ENCODE measurements around the gene A3GALT2. TPM values are rescaled to one million over a fixed set of nuclear protein-coding genes. Genes with fewer than 3 reads are reported as not detected.

A3GALT2 gene
- total RNA-seq, 4 donors from 2014 or later = 0.89 TPM; not detected in 3

- Histone ChIP-seq H3K9me3 (no peaks in the 10 kb centered on the region), H3K36me3 (peaks cover 0 to 2% of the 10 kb centered on the region in 2 donors), H3K27ac (no peak overlapping the region), H3K4me1 (peaks cover 14% of the 10 kb centered on the region in 2 donors), H3K27me3 (no peaks in the 10 kb centered on the region), H3K4me3 (replicated peaks in 1 of 3) (no peak overlapping the region)
- DNase-seq = no peak
- 44 to 59% methylated on average over 1 of the region's 1 CpG for WGBS, 2 donors
- intact Hi-C loops (cut with DNase I) = no loop called here
- TF ChIP-seq CTCF (IDR thresholded peaks at IDR 0.05) (no peak), POLR2A (IDR thresholded peaks at IDR 0.05) (no peak)
Measured at GRCh38 chr1:33317354-33317753, 3.5 kb downstream of the A3GALT2 start.

- H3K36me3 ChIP-seq = no peaks in the 10 kb centered on the region
- no peak overlapping the region for H3K27ac ChIP-seq
- no peak for DNase-seq
- no peaks in the 10 kb centered on the region for H3K27me3 ChIP-seq
- WGBS, 2 donors = 77 to 80% methylated on average over 2 of the region's 2 CpGs
- TF ChIP-seq CTCF (IDR thresholded peaks at IDR 0.05) (no peak), POLR2A (IDR thresholded peaks at IDR 0.05) (no peak)
- intact Hi-C loops (cut with DNase I) = no loop called here
- no peaks in the 10 kb centered on the region for H3K9me3 ChIP-seq
- peaks cover 14 to 16% of the 10 kb centered on the region in 2 donors for H3K4me1 ChIP-seq
- H3K4me3 ChIP-seq (replicated peaks in 1 of 3) = no peak overlapping the region
Measured at GRCh38 chr1:33316601-33317000, 4.3 kb downstream of the A3GALT2 start.

- intact Hi-C loops (cut with DNase I) = no loop called here
- DNase-seq = no peak
- Histone ChIP-seq H3K4me1 (peaks cover 14 to 16% of the 10 kb centered on the region in 2 donors), H3K4me3 (replicated peaks in 1 of 3) (no peak overlapping the region), H3K9me3 (no peaks in the 10 kb centered on the region), H3K27ac (no peak overlapping the region), H3K27me3 (no peaks in the 10 kb centered on the region), H3K36me3 (no peaks in the 10 kb centered on the region)
- WGBS, 2 donors = 89 to 92% methylated on average over 9 of the region's 9 CpGs
- no peak for TF ChIP-seq CTCF (IDR thresholded peaks at IDR 0.05)
- no peak for TF ChIP-seq POLR2A (IDR thresholded peaks at IDR 0.05)
Measured at GRCh38 chr1:33314416-33314815, 6.5 kb downstream of the A3GALT2 start.

GRCh38 chr1:33312413-33312749 is 8.5 kb downstream of the A3GALT2 start:
- H3K9me3 ChIP-seq = no peaks in the 10 kb centered on the region
- H3K4me3 ChIP-seq (replicated peaks in 1 of 3) = no peak overlapping the region
- H3K27ac ChIP-seq = peak overlapping the region in 1 of 3 donors; percentile 3
- WGBS, 2 donors = 31% methylated on average over 5 of the region's 5 CpGs; no CpG with 5 or more reads in 1 of the 2 donors
- peak; percentile 65 to 77 for DNase-seq
- H3K4me1 ChIP-seq = peaks cover 14 to 19% of the 10 kb centered on the region in 2 donors
- no peaks in the 10 kb centered on the region for H3K27me3 ChIP-seq
- intact Hi-C loops (cut with DNase I) = no loop called here
- H3K36me3 ChIP-seq = no peaks in the 10 kb centered on the region
- TF ChIP-seq POLR2A (IDR thresholded peaks at IDR 0.05) (no peak), CTCF (IDR thresholded peaks at IDR 0.05) (no peak)

GRCh38 chr1:33311706-33312412 is 9.0 kb downstream of the A3GALT2 start:
- H3K9me3 ChIP-seq = no peaks in the 10 kb centered on the region
- intact Hi-C loops (cut with DNase I) = no loop called here
- H3K36me3 ChIP-seq = no peaks in the 10 kb centered on the region
- no peak overlapping the region for H3K4me3 ChIP-seq (replicated peaks in 1 of 3)
- H3K27ac ChIP-seq = no peak overlapping the region
- WGBS, 2 donors = 73 to 92% methylated on average over 4 to 7 of the region's 7 CpGs
- no peak for TF ChIP-seq POLR2A (IDR thresholded peaks at IDR 0.05)
- no peak for TF ChIP-seq CTCF (IDR thresholded peaks at IDR 0.05)
- peaks cover 14 to 24% of the 10 kb centered on the region in 2 donors for H3K4me1 ChIP-seq
- DNase-seq = no peak
- no peaks in the 10 kb centered on the region for H3K27me3 ChIP-seq

Data from thyroid gland (tissue), 4 donors.